Parathyroid adenoma (tissue), 2 donors: ENCODE results near the gene GKN1.

Experiments used
- H2AFZ ChIP-seq: fragments of 300-600 bp; sonication (generic); one replicate; pipeline ENCODE4 v1.7.0; 2017; ENCODE audit warnings: antibody characterized with exemption, mild to moderate bottlenecking
- H3K27ac ChIP-seq: fragments of 300-600 bp; sonication (generic); one replicate; pipeline ENCODE4 v1.7.0; 2017
- H3K27me3 ChIP-seq: fragments of 300-600 bp; sonication (generic); one replicate; pipeline ENCODE4 v1.7.0; 2017; ENCODE audit warnings: low read length; ENCODE audit not compliant: control insufficient read depth, insufficient read depth
- H3K36me3 ChIP-seq: fragments of 300-600 bp; sonication (generic); one replicate; pipeline ENCODE4 v1.7.0; 2017; ENCODE audit warnings: low read length; ENCODE audit not compliant: control insufficient read depth, insufficient read depth
- H3K4me1 ChIP-seq: fragments of 300-600 bp; sonication (generic); one replicate; pipeline ENCODE4 v1.7.0; 2017; ENCODE audit warnings: control low read depth
- H3K4me2 ChIP-seq: fragments of 300-600 bp; sonication (generic); one replicate; pipeline ENCODE4 v1.7.0; 2017; ENCODE audit warnings: low read length
- H3K4me3 ChIP-seq: fragments of 300-600 bp; sonication (generic); one replicate; pipeline ENCODE4 v1.7.0; 2017; ENCODE audit warnings: low read depth, low read length
- H3K79me2 ChIP-seq: fragments of 300-600 bp; sonication (generic); one replicate; pipeline ENCODE4 v1.7.0; 2017; ENCODE audit warnings: control low read depth
- H3K9ac ChIP-seq: fragments of 300-600 bp; sonication (generic); one replicate; pipeline ENCODE4 v1.7.0; 2017; ENCODE audit warnings: mild to moderate bottlenecking
- H3K9me3 ChIP-seq: fragments of 300-600 bp; sonication (generic); one replicate; pipeline ENCODE4 v1.7.0; 2017; ENCODE audit warnings: low read length; ENCODE audit not compliant: control insufficient read depth
- TF ChIP-seq, protein P1 (sequence below): fragments of 300-600 bp; sonication (generic); IDR thresholded peaks from one replicate; pipeline ENCODE4 v1.7.0; 2017; ENCODE audit warnings: antibody characterized with exemption, mild to moderate bottlenecking
- donor health status: primary hyperparathyroidism.

The GKN1 gene

DNA sequence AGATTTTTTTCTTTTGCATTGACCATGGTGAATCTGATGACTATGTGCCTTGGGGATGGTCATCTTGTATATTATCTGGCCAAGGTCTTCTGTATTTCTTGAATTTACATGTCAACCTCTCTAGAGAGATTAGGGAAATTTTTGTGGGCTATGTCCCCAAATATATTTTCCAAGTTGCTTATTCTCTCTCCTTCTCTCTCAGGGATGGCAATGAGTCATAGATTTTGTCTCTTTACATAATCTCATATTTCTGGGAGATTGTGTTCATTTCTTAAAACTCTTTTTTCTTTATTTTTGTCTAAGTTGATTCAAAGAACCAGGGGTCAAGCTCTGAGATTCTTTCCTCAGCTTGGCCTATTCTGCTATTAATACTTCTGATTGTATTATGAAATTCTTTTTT, 31.6 kb upstream of the GKN1 start:
- H3K4me3 ChIP-seq = no peak overlapping the region
- H2AFZ ChIP-seq = no peak overlapping the region
- no peak overlapping the region for H3K27ac ChIP-seq
- TF ChIP-seq, protein P1, sequence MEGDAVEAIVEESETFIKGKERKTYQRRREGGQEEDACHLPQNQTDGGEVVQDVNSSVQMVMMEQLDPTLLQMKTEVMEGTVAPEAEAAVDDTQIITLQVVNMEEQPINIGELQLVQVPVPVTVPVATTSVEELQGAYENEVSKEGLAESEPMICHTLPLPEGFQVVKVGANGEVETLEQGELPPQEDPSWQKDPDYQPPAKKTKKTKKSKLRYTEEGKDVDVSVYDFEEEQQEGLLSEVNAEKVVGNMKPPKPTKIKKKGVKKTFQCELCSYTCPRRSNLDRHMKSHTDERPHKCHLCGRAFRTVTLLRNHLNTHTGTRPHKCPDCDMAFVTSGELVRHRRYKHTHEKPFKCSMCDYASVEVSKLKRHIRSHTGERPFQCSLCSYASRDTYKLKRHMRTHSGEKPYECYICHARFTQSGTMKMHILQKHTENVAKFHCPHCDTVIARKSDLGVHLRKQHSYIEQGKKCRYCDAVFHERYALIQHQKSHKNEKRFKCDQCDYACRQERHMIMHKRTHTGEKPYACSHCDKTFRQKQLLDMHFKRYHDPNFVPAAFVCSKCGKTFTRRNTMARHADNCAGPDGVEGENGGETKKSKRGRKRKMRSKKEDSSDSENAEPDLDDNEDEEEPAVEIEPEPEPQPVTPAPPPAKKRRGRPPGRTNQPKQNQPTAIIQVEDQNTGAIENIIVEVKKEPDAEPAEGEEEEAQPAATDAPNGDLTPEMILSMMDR = no peak
- H3K79me2 ChIP-seq = no peaks in the 10 kb centered on the region
- no peaks in the 10 kb centered on the region for H3K36me3 ChIP-seq
- H3K27me3 ChIP-seq = no peaks in the 10 kb centered on the region
- H3K9me3 ChIP-seq = no peaks in the 10 kb centered on the region
- H3K9ac ChIP-seq = no peak overlapping the region
- H3K4me2 ChIP-seq = no peak overlapping the region
- no peaks in the 10 kb centered on the region for H3K4me1 ChIP-seq

DNA sequence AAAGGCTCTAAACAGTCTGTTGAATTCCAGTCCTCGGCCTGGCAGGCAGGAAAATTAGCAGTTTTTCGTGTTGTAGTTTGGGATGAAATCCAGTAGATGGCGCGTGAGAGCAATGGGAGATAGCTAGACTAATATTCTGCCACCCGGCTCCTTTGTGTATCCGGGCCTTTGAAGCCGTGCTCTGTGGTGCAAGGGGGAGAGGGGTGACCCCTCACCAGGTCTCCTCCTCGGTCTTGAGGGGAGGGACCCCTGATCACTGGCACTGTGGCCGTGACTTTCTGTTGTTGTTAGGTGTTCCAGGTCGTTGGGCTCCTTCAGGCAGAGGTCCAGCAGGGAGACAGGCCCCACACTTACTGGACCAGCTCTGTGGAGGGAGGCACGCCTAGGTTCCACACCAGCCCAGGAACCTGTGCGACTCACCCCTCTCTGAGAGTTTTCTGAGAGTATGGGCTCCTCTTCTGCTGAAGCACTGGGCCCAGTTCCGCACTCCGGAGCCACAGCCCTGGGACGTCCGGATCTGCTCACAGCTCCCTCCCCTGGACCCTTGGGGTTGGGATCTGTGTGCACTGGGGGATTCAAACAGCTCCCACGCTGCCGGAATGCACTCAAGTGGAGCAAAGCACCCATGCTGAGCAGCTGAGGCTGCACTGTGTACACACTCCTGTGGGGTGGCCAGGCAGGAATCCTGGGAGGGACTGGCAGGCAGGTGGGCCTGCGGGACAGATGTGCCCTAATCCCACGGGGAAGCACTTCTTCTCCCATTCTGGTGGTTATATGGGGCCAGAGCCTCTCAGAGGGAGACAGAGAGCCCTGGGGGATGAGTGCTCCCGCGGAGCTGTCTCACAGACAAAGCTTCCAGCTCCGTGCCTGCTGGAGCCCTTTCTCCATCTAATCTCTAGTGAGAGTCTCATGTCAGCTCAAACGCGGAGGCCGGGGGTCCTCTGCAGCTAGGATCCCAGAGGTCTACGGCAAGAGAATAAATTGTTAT, 30.6 kb upstream of the GKN1 start:
- Histone ChIP-seq H3K4me1 (no peaks in the 10 kb centered on the region), H3K27me3 (no peaks in the 10 kb centered on the region), H3K36me3 (no peaks in the 10 kb centered on the region), H3K79me2 (no peaks in the 10 kb centered on the region), H3K4me3 (no peak overlapping the region), H3K27ac (no peak overlapping the region), H3K9me3 (no peaks in the 10 kb centered on the region), H3K9ac (no peak overlapping the region), H2AFZ (peak overlapping the region; percentile 58), H3K4me2 (peak overlapping the region; percentile 14)
- TF ChIP-seq, protein P1 = peak; percentile 83

DNA sequence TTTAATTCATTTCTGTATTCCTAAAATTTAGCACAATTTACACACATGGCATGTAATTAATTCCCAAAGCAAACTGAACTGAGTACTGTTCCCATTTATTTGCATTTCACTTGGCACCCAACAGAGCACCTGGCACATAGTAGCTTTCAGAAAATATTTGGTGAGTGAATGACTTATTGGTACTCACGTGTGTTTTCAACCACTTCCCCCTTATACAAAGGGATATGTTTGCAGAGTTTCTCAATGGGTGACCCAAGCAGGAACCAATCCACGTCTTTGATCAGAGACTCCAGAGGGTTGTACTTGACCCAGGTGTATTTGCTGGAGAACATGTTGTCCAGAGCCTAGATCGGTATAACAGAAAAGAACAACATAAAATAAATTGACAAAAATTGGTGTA, 28.3 kb upstream of the GKN1 start:
- no peak overlapping the region for H3K4me3 ChIP-seq
- H3K9me3 ChIP-seq = no peaks in the 10 kb centered on the region
- no peaks in the 10 kb centered on the region for H3K4me1 ChIP-seq
- H3K9ac ChIP-seq = no peak overlapping the region
- H3K27me3 ChIP-seq = no peaks in the 10 kb centered on the region
- no peaks in the 10 kb centered on the region for H3K36me3 ChIP-seq
- TF ChIP-seq, protein P1 = no peak
- H2AFZ ChIP-seq = no peak overlapping the region
- no peak overlapping the region for H3K4me2 ChIP-seq
- H3K79me2 ChIP-seq = no peaks in the 10 kb centered on the region
- no peak overlapping the region for H3K27ac ChIP-seq

DNA sequence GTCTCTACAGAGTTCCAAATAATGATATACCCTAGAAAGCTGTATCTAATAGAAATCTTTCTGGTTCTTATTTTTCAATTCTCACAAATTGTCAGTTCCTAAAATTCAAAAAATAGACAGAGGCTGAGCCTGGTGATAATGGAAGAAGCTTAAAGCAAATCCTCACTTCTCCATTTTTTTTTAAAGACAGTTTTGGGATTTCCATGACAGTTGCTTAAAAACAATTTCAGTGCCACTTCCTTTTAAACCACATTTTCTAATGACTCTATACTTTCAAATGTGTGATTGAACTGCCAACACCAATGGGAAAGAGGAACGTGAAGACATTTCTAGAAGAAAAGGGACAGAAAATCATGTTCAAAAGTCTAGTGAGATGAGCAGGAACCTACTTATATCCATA, 25.7 kb upstream of the GKN1 start:
- Histone ChIP-seq H3K79me2 (no peaks in the 10 kb centered on the region), H3K4me3 (no peak overlapping the region), H3K9ac (no peak overlapping the region), H2AFZ (no peak overlapping the region), H3K36me3 (no peaks in the 10 kb centered on the region), H3K27me3 (no peaks in the 10 kb centered on the region), H3K4me1 (no peaks in the 10 kb centered on the region), H3K27ac (no peak overlapping the region), H3K9me3 (no peaks in the 10 kb centered on the region), H3K4me2 (no peak overlapping the region)
- TF ChIP-seq, protein P1 = no peak

DNA sequence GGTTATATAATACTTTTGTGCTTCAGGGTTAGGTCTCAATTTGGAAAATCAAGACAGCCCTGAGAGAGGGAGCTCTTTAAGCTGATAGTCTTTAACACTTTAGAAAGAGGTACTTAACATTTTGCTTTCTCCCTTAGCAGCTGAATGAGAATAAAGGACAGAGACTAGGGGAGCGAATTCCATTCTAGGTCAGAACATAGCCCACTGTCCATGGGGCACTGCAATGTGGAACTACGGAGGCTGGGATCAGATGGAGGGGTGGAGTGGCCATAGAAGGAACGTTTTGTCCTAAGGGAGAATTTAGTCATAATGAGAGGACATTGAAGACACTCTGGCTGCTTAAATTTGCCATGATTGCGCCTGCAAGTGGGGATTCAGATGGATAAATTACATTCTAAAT, 22.5 kb upstream of the GKN1 start:
- H3K79me2 ChIP-seq = no peaks in the 10 kb centered on the region
- H3K4me2 ChIP-seq = no peak overlapping the region
- H2AFZ ChIP-seq = no peak overlapping the region
- no peak overlapping the region for H3K4me3 ChIP-seq
- H3K36me3 ChIP-seq = no peaks in the 10 kb centered on the region
- H3K4me1 ChIP-seq = no peaks in the 10 kb centered on the region
- H3K9ac ChIP-seq = no peak overlapping the region
- H3K9me3 ChIP-seq = no peaks in the 10 kb centered on the region
- TF ChIP-seq, protein P1 = no peak
- no peaks in the 10 kb centered on the region for H3K27me3 ChIP-seq
- H3K27ac ChIP-seq = no peak overlapping the region
